Measurements from ENCODE around the gene IFNE.
"Not testable (repeated sequence)": the region's sequence is repeated elsewhere in the genome, so short reads cannot be mapped to it uniquely, and the experiment has no call there.

The IFNE gene

DNA sequence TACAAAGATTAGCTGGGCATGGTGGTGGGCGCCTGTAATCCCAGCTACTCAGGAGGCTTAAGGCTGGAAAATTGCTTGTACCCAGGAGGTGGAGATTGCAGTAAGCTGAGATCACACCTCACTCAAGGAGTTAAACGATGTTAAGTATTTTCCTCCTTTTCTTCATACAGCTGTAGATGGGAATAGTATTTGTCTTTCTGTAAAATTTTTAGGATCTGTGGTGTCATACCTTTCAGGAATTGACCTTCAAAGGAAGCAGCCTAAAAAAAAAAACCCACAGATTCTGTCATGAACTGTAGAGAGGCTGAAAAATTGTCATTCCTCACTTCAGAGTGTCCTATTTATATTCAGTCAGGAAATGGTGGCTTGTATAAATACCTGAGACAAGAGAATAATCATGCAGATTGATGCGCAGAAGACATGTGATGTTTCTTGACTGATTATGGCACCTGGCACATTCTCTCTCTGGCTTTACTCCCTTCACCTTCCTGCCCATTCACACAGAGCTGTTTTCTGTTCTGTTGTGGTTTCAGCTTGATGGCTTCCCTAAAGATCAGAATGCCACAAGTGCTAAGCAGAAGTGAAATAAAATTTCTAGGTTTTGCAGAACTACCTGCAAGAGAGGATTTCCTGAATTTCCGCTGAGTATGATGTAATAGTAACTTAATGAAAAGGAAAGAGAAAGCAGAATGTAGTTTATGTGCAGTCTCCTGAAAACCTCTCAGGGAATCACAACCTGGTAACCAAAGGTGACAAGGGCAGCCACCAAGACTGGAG, 38.1 kb downstream of the IFNE start:
- no peaks in the 10 kb centered on the region for H3K27me3 ChIP-seq
- H3K4me1 ChIP-seq, result no peaks in the 10 kb centered on the region
- H3K36me3 ChIP-seq, result no peaks in the 10 kb centered on the region
- TF ChIP-seq, protein P1, sequence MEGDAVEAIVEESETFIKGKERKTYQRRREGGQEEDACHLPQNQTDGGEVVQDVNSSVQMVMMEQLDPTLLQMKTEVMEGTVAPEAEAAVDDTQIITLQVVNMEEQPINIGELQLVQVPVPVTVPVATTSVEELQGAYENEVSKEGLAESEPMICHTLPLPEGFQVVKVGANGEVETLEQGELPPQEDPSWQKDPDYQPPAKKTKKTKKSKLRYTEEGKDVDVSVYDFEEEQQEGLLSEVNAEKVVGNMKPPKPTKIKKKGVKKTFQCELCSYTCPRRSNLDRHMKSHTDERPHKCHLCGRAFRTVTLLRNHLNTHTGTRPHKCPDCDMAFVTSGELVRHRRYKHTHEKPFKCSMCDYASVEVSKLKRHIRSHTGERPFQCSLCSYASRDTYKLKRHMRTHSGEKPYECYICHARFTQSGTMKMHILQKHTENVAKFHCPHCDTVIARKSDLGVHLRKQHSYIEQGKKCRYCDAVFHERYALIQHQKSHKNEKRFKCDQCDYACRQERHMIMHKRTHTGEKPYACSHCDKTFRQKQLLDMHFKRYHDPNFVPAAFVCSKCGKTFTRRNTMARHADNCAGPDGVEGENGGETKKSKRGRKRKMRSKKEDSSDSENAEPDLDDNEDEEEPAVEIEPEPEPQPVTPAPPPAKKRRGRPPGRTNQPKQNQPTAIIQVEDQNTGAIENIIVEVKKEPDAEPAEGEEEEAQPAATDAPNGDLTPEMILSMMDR (IDR thresholded peaks at IDR 0.05; ENCODE audit: low read depth, low read length), result no peak
- DNase-seq, result no peak
- H3K4me3 ChIP-seq (ENCODE audit: low read depth, low read length), result no peak overlapping the region
- H3K9me3 ChIP-seq, result no peaks in the 10 kb centered on the region

- no peak for DNase-seq
- H3K4me1 ChIP-seq, result no peaks in the 10 kb centered on the region
- TF ChIP-seq, protein P1 (IDR thresholded peaks at IDR 0.05; ENCODE audit: low read depth, low read length), result no peak
- H3K27me3 ChIP-seq, result no peaks in the 10 kb centered on the region
- H3K4me3 ChIP-seq (ENCODE audit: low read depth, low read length), result no peak within 1 kb of the TSS
- no peaks in the 10 kb centered on the region for H3K36me3 ChIP-seq
- H3K9me3 ChIP-seq, result no peaks in the 10 kb centered on the region
Observed at GRCh38 chr9:21440139-21440538, 42.0 kb downstream of the IFNE start, which contains the start of gene IFNA1. Gene IFNA1 (plus strand): TSS chr9:21440439. CDS start chr9:21440508, 69 bp downstream.

- not testable (repeated sequence) for H3K27me3 ChIP-seq; DNase-seq; H3K4me1 ChIP-seq; H3K9me3 ChIP-seq; H3K4me3 ChIP-seq (ENCODE audit: low read depth, low read length); H3K36me3 ChIP-seq
Observed at GRCh38 chr9:21435015-21435383, 47.1 kb downstream of the IFNE start.

DNA sequence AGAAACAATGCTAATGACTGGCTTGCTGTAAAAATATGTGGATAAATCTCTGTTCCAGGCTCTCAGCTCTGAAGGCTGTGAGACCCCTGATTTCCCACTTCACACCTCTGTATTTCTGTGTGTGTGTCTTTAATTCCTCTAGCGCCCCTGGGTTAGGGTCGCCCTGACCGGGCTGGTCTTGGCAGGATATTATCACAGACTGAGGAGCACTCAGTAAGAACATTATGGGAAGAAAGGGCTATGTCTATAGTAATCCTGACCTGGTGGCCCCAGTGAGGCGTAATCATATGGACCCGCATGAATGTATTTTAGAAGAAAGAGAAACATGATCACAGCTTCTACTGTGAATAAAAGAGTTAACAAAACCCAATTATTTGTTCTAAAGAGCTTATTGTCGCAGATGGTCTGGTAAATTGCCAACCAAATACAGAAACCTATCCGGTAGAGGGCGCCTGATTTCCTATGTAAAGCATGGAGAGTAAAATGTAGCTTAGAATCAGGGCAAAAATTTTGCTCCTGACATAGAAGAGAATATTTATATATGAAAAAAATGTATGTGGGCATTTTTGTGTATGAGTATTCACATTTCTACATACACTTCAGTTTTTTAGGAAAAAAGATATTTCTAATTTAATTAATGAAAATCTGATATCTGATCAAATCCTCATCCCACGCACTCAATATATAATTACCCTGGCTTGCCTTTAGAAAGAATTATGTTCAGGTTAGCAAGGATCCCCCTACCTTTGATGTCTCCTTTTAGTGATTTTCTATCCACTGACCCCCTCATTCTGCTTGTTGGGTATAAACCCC, 47.7 kb downstream of the IFNE start:
- no peaks in the 10 kb centered on the region for H3K36me3 ChIP-seq
- TF ChIP-seq, protein P1 (IDR thresholded peaks at IDR 0.05; ENCODE audit: low read depth, low read length), result peak; percentile 73
- H3K27me3 ChIP-seq, result no peaks in the 10 kb centered on the region
- DNase-seq, result peak; percentile 59
- H3K4me1 ChIP-seq, result no peaks in the 10 kb centered on the region
- no peaks in the 10 kb centered on the region for H3K9me3 ChIP-seq
- H3K4me3 ChIP-seq (ENCODE audit: low read depth, low read length), result no peak overlapping the region

DNA sequence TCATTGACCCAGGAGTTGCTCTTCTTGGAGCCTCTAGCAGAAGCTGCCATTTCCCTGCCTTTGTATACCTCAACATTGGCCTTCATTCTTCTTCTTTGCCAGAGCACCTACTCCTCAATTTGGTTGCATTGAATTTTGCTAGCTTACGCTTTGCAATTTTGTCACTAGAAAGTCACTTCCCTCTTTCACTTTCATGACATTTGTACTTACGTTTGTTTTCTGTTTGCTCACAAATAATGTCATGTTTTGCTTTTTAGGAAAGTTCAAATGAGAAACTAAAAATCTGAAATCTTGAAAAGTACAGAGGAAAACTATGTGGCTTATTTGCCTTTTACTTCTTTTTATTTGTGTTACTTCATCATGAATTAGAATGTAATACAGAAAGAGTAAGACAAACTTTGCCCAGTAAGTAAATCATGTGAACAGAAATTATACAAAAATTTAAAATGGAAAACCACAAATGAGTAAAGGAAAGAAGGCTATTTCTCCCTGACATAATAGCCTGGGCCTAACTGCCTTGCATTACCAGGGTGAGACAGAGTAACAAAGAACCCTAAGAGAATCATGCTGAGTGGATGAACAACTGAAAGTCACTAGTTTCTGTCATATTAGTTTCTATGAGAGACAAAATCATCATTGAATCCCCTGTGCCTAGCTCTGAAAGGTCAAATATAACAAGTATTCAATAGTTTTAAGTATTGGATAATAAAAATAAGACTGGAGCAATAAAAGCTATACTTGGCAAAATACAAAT, 49.3 kb downstream of the IFNE start:
- TF ChIP-seq, protein P1 (IDR thresholded peaks at IDR 0.05; ENCODE audit: low read depth, low read length), result no peak
- Histone ChIP-seq H3K9me3 (no peaks in the 10 kb centered on the region), H3K4me1 (no peaks in the 10 kb centered on the region), H3K4me3 (ENCODE audit: low read depth, low read length) (no peak overlapping the region), H3K27me3 (no peaks in the 10 kb centered on the region), H3K36me3 (no peaks in the 10 kb centered on the region)
- DNase-seq, result no peak
